Keratinocyte (primary cell): Measurements from ENCODE around the gene SLC2A11.

ENCODE experiments used
- EZH2 ChIP-seq: IDR thresholded peaks from one replicate; pipeline ENCODE4 v1.6.1; 2012; ENCODE audit warnings: inconsistent platforms, mild to moderate bottlenecking, low read length, moderate library complexity
- TF ChIP-seq, protein P1 (sequence below), 3 experiments: IDR thresholded peaks in 1 of 3; conservative IDR thresholded peaks in 1 of 3; optimal IDR thresholded peaks in 1 of 3; 2 replicates in 2 of 3; 3 replicates in 1 of 3; pipeline versions ENCODE3 to v1.5.1; 2011; ENCODE audit warnings: low read length in 3 of 3, mild to moderate bottlenecking in 3 of 3, moderate library complexity in 2 of 3, control low read depth in 1 of 3, inconsistent platforms in 1 of 3; ENCODE audit not compliant: insufficient read depth in 2 of 3; ENCODE audit errors: extremely low read depth in 1 of 3

DNA sequence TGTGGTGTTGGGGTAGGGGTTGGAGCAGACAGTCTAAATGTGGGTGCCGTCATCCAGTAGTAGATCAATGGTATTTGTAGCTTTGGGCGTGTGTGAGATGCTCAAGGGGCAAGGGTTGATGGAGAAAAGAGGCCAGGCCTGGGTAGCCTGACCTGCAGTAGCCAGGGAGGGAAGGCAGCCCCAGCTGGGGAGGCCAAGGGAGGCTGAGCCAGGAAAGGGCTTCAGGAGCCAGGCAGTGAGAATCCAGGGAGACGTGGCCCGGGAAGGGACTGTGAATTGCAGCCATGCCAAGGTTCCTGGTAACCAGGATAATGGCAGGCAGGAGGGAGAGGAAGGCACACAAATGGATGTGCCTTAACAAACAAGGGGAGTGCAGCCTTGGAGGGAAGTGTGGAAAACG, 16.4 kb upstream of the SLC2A11 start:
- TF ChIP-seq, protein P1, sequence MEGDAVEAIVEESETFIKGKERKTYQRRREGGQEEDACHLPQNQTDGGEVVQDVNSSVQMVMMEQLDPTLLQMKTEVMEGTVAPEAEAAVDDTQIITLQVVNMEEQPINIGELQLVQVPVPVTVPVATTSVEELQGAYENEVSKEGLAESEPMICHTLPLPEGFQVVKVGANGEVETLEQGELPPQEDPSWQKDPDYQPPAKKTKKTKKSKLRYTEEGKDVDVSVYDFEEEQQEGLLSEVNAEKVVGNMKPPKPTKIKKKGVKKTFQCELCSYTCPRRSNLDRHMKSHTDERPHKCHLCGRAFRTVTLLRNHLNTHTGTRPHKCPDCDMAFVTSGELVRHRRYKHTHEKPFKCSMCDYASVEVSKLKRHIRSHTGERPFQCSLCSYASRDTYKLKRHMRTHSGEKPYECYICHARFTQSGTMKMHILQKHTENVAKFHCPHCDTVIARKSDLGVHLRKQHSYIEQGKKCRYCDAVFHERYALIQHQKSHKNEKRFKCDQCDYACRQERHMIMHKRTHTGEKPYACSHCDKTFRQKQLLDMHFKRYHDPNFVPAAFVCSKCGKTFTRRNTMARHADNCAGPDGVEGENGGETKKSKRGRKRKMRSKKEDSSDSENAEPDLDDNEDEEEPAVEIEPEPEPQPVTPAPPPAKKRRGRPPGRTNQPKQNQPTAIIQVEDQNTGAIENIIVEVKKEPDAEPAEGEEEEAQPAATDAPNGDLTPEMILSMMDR (optimal IDR thresholded peaks at IDR 0.05 in 1 of 3, IDR thresholded peaks at IDR 0.05 in 1 of 3, conservative IDR thresholded peaks at IDR 0.05 in 1 of 3; ENCODE audit: extremely low read depth in 1 of 3, insufficient read depth in 2 of 3, low read length in 3 of 3), result no peak
- no peak for TF ChIP-seq EZH2
